ENCODE data around the gene WASF2.
A peak's percentile ranks its signal among the peaks of the same experiment; 100 is the strongest.

WASF2 gene

DNA sequence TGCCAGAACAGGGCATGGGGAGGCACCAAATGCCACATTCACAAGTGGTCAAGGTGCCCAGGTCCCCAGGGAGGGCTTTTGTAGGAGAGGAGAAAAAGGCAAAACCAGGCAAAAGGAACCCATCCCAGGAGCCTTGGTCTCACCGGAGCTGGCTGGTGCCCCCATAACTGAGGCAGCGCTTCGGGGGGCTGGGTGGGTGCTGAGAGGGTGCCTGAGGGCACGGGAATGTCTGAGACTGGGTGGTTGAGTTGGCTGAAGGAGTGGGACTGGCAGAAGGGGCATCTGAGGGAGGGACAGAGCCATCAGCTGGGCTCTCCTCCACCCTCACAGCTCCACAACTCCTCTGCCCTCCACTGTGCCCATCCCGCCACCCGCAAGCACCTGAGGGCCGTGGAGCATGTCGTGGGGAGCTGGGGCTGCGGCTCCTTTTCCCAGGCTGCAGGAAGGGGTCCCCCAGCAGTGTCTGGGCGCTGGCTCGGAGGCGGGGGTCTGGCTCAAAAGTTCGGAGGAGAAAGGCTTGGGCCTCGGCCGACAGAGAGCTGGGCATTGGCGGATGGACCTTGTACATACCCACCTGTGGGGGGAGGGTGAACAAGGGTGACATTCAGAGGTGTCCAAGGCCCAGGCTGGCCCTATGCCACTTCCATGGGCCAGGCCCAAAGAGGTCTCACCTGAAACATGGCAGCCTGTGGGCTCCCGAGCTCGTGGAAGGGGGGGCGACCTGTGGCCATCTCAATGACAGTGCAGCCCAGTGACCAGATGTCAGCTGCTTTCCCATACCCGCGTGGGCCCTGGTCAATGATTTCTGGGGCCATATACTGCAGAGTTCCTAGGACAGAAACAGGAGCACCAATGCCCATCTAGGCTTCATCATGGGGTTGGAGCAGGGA lies 131.7 kb downstream of the WASF2 start:
- no peak for DNase-seq (ENCODE audit: low read depth)

DNA sequence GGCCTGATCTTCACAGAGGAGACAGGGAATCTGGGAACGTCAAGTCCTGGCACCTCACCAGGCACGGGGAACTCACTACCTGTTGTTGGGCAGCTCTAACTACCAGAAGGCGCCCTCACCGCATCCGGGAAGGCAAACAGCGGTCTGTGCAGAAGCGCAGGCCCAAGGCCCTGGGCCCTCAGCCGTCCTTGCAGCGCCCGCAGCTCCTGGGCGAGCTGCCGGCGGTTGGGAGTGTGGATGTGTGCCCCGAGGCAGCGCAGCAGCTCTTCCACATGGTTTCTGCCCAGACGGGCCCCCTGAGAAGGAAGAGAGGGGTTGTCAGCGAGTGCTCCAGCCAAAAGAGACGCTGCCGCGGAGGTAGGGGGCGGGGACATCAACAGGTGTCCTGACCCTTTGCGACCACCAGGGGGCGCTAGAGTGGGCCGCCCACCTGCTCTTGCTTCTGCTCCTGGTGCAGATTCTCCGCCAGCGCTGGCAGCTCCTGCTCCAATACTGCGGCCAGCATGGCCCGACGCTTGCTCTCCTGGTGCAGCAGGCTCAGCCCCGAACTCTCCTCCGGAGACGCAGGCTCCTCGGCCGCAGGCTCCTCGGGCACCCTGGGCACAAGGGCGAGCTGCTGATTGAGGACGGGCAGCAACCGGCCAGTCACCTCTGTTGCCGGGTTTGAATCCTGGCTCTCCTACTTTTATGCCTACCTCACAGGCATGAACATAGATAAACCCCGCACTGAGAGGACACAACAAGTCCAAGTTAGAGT lies 132.5 kb downstream of the WASF2 start:
- peak; percentile 30 for DNase-seq (ENCODE audit: low read depth)

- no peak for DNase-seq (ENCODE audit: low read depth)
Observed at GRCh38 chr1:27356619-27357280, 133.2 kb downstream of the WASF2 start.

DNA sequence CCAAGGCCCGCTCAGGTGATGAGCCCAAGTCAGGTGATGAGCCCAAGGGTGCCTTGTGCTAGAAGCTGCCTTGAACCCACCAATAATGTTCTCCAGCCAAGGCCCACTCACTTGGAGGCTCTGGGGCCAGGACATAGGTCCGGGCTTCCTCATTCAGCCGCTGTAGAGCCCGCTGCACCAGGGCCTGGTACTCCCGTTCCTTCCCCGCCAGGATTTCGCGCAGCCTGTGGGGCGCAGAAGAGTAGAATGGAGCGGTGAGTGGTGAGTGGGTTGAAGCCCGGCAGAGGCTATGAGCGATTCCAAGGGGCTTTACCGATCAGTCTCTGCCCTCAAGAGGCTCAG lies 133.7 kb downstream of the WASF2 start:
- no peak for DNase-seq (ENCODE audit: low read depth)

GRCh38 chr1:27355683-27356082 lies 134.3 kb downstream of the WASF2 start:
- DNase-seq (ENCODE audit: low read depth): no peak
